GM12864 (cell line): ENCODE measurements around the gene INHA.
A peak's percentile ranks its signal among the peaks of the same experiment; 100 is the strongest.

Experiments
- DNase-seq: peaks from one replicate; pipeline ENCODE4 v3.0.0-alpha.2; 2011; ENCODE audit warnings: low read depth
- H3K4me3 ChIP-seq: 2 replicates; pipeline ENCODE4 v1.5.1; 2011; ENCODE audit warnings: mild to moderate bottlenecking, low read depth, low read length, control low read depth
- TF ChIP-seq, protein P1 (sequence below): IDR thresholded peaks from 2 replicates; pipeline ENCODE4 v1.5.1; 2011; ENCODE audit warnings: low read depth, mild to moderate bottlenecking, moderate library complexity, low read length, control low read depth, inconsistent platforms; ENCODE audit errors: missing control alignments

Gene INHA

DNA sequence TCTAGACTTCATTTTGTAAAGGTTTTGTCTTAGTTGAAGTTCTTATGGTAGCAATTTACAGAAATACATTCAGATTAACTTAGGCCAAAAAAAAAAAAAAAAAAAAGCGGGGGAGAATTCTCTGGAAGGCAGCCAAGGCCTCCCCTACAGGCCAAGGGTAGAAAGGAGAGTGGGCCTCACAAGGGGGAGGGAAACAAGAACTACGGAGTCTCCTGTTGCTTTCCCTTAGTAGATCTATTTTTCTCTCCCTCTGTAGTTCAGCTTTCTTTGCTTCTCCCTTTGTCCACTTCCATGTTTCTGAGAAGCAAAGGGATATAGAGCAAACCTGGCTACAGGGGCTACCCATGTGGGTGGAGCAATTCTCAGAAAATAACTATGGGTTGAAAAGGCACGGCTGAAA lies 23.1 kb downstream of the INHA start:
- DNase-seq = no peak
- TF ChIP-seq, protein P1, sequence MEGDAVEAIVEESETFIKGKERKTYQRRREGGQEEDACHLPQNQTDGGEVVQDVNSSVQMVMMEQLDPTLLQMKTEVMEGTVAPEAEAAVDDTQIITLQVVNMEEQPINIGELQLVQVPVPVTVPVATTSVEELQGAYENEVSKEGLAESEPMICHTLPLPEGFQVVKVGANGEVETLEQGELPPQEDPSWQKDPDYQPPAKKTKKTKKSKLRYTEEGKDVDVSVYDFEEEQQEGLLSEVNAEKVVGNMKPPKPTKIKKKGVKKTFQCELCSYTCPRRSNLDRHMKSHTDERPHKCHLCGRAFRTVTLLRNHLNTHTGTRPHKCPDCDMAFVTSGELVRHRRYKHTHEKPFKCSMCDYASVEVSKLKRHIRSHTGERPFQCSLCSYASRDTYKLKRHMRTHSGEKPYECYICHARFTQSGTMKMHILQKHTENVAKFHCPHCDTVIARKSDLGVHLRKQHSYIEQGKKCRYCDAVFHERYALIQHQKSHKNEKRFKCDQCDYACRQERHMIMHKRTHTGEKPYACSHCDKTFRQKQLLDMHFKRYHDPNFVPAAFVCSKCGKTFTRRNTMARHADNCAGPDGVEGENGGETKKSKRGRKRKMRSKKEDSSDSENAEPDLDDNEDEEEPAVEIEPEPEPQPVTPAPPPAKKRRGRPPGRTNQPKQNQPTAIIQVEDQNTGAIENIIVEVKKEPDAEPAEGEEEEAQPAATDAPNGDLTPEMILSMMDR = peak; percentile 12
- H3K4me3 ChIP-seq = no peak overlapping the region

DNA sequence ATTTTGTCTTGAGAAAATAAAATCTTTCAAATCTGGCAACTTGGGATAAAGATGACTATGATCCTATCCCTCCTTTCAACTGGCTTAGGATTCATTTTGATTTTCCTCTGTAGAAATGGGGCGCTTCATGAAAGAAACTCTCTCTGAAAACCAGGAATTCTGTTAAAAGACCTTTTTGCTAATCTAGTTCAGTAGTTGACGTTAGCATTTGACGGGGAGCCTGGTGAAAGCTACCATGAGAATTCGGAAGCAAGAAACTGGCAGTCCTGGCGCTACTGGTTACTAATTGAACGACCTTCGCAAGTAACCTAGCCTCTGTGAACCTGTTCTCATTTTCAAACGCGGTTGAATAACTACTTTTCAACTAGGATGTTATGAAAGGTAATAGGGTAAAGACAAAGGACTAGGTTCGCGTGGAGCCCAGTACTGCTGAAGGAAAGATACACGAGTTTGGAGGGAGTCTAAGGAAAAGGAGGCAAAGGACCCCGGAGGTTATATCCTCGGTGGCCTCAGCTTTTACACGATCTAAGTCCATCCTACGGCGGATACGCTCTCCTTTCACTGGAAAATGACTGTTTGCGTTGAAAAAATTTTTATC lies 24.9 kb downstream of the INHA start:
- TF ChIP-seq, protein P1 = no peak
- DNase-seq = no peak
- H3K4me3 ChIP-seq = peak overlapping the region; percentile 96

DNA sequence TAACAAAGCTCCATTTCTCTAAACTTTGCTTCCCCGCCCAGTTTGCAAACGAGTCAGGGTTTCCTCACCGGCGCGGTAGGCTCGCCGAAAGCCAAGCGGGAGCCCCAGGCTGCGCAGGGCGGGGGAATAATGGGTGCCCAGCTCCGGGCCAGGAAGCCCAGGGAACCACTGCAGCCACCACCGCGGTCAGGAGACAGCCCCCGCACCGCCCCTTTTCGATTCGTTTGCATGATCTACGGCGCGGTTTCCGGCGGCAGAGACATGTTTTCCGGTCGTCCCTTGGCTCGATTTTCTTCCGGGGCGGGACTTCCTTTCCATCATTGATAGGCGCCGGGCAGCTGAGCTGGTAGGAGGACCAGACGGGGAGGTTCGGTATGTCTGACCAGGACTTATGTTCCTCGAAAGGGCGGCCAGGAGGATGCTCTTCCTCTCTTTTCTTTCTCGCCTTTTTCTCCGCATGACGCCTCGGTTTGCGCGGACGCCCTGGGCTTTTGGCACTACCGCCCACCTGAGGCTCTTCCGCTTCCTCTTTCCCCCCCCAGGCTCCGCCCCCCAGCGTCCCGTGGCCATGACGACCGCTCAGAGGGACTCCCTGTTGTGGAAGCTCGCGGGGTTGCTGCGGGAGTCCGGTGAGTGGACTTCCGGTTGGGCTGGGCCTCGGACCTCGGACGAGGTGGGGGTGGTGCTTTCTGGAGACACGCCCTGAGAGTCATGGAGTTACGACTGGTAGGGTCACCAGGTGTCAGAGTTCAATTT lies 25.6 kb downstream of the INHA start, which contains the start of gene STK11IP:
Gene STK11IP, plus strand, starts transcription at position 306 of the 756 bp plus-strand sequence. Its CDS starts 263 bp downstream, at position 569.
- H3K4me3 ChIP-seq = peak within 1 kb of the TSS; percentile 96
- TF ChIP-seq, protein P1 = no peak
- peak; percentile 87 for DNase-seq

DNA sequence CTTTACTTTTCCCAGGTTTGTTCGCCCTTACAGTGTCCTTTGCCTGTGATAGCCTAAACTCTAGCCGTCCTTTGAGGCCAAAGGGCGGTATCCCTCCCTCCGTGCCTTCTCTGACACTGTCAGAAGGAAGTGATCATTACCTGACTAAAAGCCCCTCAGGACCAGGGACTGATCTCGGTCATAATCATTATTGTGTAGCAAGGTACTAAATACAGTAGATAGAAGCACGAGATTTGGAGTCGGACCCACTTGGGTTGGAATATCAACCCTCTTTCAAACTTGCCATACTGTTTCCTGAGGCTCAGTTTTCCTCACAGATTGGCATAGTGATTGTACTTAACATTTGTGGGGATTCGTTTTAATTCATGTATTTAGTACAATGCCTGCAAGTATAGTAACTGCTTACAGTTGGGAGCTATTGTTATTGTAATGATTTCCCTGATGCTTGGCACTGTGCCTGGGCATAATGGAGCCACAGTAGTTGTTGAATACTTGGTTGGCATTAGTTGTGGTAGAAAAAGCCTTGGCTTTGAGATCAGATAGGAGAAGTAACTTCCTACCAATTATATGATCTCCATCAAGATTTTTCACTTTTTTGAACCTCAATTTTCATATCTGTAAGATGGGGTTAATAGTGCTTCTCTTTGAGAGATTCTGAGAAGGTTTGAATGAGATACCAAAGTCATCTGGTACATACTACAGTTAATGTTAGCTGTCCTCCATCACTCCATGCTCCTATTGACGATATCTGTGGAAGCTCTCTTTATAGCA lies 26.4 kb downstream of the INHA start:
- DNase-seq = no peak
- peak overlapping the region; percentile 96 for H3K4me3 ChIP-seq
- TF ChIP-seq, protein P1 = no peak

DNA sequence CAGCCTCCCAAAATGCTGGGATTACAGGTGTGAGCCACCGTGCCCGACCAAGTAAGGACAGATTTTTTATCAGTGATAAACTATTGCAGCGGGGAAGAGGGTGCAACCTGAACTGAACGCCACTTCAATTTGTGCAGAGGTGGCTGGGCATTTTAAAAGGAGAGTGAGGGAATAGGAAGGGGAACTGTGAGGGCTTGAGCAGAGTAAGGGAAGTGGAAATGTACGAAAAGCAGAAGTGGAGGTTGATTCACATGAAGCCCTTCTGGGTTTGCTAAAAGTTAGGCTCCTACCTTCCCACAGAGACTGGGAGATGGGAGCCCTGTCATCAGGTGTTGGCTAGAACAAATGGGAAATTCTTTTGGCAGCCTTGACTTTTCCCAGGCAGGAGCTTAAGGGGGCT lies 31.7 kb downstream of the INHA start:
- TF ChIP-seq, protein P1 = no peak
- DNase-seq = no peak
- no peak overlapping the region for H3K4me3 ChIP-seq

DNA sequence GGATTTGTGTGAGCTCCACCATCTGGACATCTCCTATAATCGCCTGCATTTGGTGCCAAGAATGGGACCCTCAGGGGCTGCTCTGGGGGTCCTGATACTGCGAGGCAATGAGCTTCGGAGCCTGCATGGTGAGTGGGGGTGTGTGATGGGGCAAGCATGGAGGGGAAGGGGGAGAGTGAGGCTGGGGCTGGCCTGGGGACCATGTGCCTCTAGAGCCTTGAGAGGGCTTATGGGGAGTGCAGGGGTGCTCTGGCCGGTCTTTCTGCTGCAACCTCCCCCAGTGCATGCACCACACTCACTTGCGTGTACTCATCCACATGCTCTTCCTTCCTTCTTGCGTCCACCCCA lies 33.5 kb downstream of the INHA start:
- TF ChIP-seq, protein P1 = no peak

More for the DNA sequence above, 33.5 kb downstream of the INHA start:
- DNase-seq = no peak
- no peak overlapping the region for H3K4me3 ChIP-seq
